Tibial nerve (tissue), 4 donors: ENCODE results near the gene NOTCH3. TPM values are rescaled to one million over a fixed set of nuclear protein-coding genes. Genes with fewer than 3 reads are reported as not detected.

Experiments
- DNase-seq, 2 donors: peaks; one replicate each; pipeline ENCODE4 v3.0.0-alpha.2; 2019; ENCODE audit warnings: low spot score in 2 of 2
- H3K27ac ChIP-seq, 4 donors: fragments of 200-600 bp; sonication (generic) in 3 of 4; one replicate each; pipeline ENCODE4 v1.5.1; 2017 to 2019; ENCODE audit warnings: mild to moderate bottlenecking in 1 of 4
- H3K27me3 ChIP-seq, 2 donors: fragments of 200-600 bp; sonication (generic) in 1 of 2; one replicate each; pipeline versions ENCODE4 v1.5.1 to v1.6.0; 2017 to 2019
- H3K36me3 ChIP-seq, 3 donors: fragments of 200-600 bp; sonication (generic); one replicate each; pipeline ENCODE4 v1.5.1; 2018 to 2019
- H3K4me1 ChIP-seq, 4 donors: fragments of 200-600 bp; sonication (generic) in 3 of 4; one replicate each; pipeline ENCODE4 v1.5.1; 2017 to 2019
- H3K4me3 ChIP-seq, 4 donors: fragments of 200-600 bp; sonication (generic) in 3 of 4; one replicate each; pipeline ENCODE4 v1.5.1; 2017 to 2019; ENCODE audit warnings: mild to moderate bottlenecking in 1 of 4, moderate library complexity in 1 of 4
- H3K9me3 ChIP-seq, 4 donors: fragments of 200-600 bp; sonication (generic) in 3 of 4; one replicate each; pipeline ENCODE4 v1.5.1; 2017 to 2019
- CTCF ChIP-seq, 5 experiments: fragments of 200-600 bp in 3 of 5; fragments of 450-650 bp in 2 of 5; sonication (generic) in 3 of 5; IDR thresholded peaks; one replicate each; pipeline ENCODE4 v1.5.1; 2016 to 2019; ENCODE audit warnings: antibody characterized with exemption in 5 of 5, mild to moderate bottlenecking in 3 of 5, moderate library complexity in 2 of 5
- EP300 ChIP-seq, 2 donors: sonication (generic); formaldehyde crosslinking; IDR thresholded peaks; one replicate each; pipeline ENCODE4 v1.6.1; 2017; ENCODE audit warnings: antibody characterized with exemption in 2 of 2, mild to moderate bottlenecking in 1 of 2
- POLR2A ChIP-seq, 2 donors: fragments of 450-650 bp; IDR thresholded peaks; one replicate each; pipeline ENCODE4 v1.6.1; 2017; ENCODE audit warnings: antibody characterized with exemption in 2 of 2, mild to moderate bottlenecking in 2 of 2, moderate library complexity in 2 of 2
- WGBS, 2 donors: methylation state at CpG; one replicate each; pipeline ENCODE4 v1.1.5; 2018; 5-methylcytosine and 5-hydroxymethylcytosine counted together
- total RNA-seq, 4 donors: library from RNA; depleted of rRNA; stranded (reverse); fragments of >200 nt; gene quantifications; one replicate each; pipeline ENCODE4 v1.1.0, GENCODE V29; 2016

Gene NOTCH3
- total RNA-seq, 4 donors from 2014 or later = 34.3 to 86.1 (median 53.2) TPM

GRCh38 chr19:15225760-15226159 lies 25.0 kb upstream of the NOTCH3 start:
- Histone ChIP-seq H3K27ac (peak overlapping the region in 2 of 4 donors; percentile 29 to 64), H3K4me1 (peaks cover 0 to 23% (median 12%) of the 10 kb centered on the region in 4 donors), H3K27me3 (no peaks in the 10 kb centered on the region), H3K9me3 (no peaks in the 10 kb centered on the region), H3K36me3 (no peaks in the 10 kb centered on the region), H3K4me3 (no peak overlapping the region)
- no peak for DNase-seq
- TF ChIP-seq EP300 (IDR thresholded peaks at IDR 0.05) (no peak), CTCF (IDR thresholded peaks at IDR 0.05) (no peak), POLR2A (IDR thresholded peaks at IDR 0.05) (no peak)
- 44 to 57% methylated on average over 6 to 7 of the region's 7 CpGs for WGBS, 2 donors

GRCh38 chr19:15223649-15224361 lies 23.0 kb upstream of the NOTCH3 start:
- WGBS, 2 donors = 8 to 11% methylated on average over 45 to 49 of the region's 51 CpGs

GRCh38 chr19:15222738-15223648 lies 22.2 kb upstream of the NOTCH3 start:
- DNase-seq = peak; percentile 69 to 77
- 1 to 2% methylated on average over 42 to 47 of the region's 48 CpGs for WGBS, 2 donors
- TF ChIP-seq CTCF (IDR thresholded peaks at IDR 0.05) (no peak), EP300 (IDR thresholded peaks at IDR 0.05) (peak in 1 of 2 donors; percentile 46)
- no peaks in the 10 kb centered on the region for H3K36me3 ChIP-seq
- H3K4me1 ChIP-seq = peaks cover 0 to 28% (median 12%) of the 10 kb centered on the region in 4 donors
- H3K27ac ChIP-seq = peak overlapping the region in 3 of 4 donors; percentile 73 to 90 (median 88)
- H3K4me3 ChIP-seq = peak overlapping the region; percentile 58 to 76 (median 72)
- no peaks in the 10 kb centered on the region for H3K9me3 ChIP-seq
- no peaks in the 10 kb centered on the region for H3K27me3 ChIP-seq

More at GRCh38 chr19:15223649-15224361, 23.0 kb upstream of the NOTCH3 start:
- H3K9me3 ChIP-seq = no peaks in the 10 kb centered on the region
- H3K36me3 ChIP-seq = no peaks in the 10 kb centered on the region
- H3K27ac ChIP-seq = peak overlapping the region in 3 of 4 donors; percentile 73 to 90 (median 88)
- no peak for DNase-seq
- H3K27me3 ChIP-seq = no peaks in the 10 kb centered on the region
- H3K4me3 ChIP-seq = peak overlapping the region; percentile 58 to 76 (median 72)
- peaks cover 0 to 28% (median 12%) of the 10 kb centered on the region in 4 donors for H3K4me1 ChIP-seq
- no peak for TF ChIP-seq POLR2A (IDR thresholded peaks at IDR 0.05)
- no peak for TF ChIP-seq CTCF (IDR thresholded peaks at IDR 0.05)
- no peak for TF ChIP-seq EP300 (IDR thresholded peaks at IDR 0.05)

GRCh38 chr19:15220833-15221232 lies 20.0 kb upstream of the NOTCH3 start:
- no peak for DNase-seq
- Histone ChIP-seq H3K4me3 (no peak overlapping the region), H3K27me3 (no peaks in the 10 kb centered on the region), H3K36me3 (no peaks in the 10 kb centered on the region), H3K27ac (peak overlapping the region in 2 of 4 donors; percentile 26 to 58), H3K9me3 (no peaks in the 10 kb centered on the region), H3K4me1 (peaks cover 0 to 28% (median 12%) of the 10 kb centered on the region in 4 donors)
- no peak for TF ChIP-seq CTCF (IDR thresholded peaks at IDR 0.05)
- TF ChIP-seq EP300 (IDR thresholded peaks at IDR 0.05) = no peak
- TF ChIP-seq POLR2A (IDR thresholded peaks at IDR 0.05) = no peak
- 32 to 44% methylated on average over 6 of the region's 6 CpGs for WGBS, 2 donors
